HS-5 (cell line): ENCODE measurements around the gene LAMA1.

Experiments used
- DNase-seq: peaks from one replicate; pipeline ENCODE4 v3.0.0-alpha.2; 2012; ENCODE audit warnings: low read depth

LAMA1 gene

GRCh38 chr18:7112936-7113335, 4.7 kb downstream of the LAMA1 start:
- no peak for DNase-seq

- DNase-seq, result no peak
Measured at GRCh38 chr18:7111134-7111533, 6.5 kb downstream of the LAMA1 start.

GRCh38 chr18:7105943-7106342, 11.7 kb downstream of the LAMA1 start:
- DNase-seq, result no peak

- DNase-seq, result no peak
Measured at GRCh38 chr18:7105268-7105667, 12.3 kb downstream of the LAMA1 start.

- no peak for DNase-seq
Measured at GRCh38 chr18:7104649-7105048, 12.9 kb downstream of the LAMA1 start.

- DNase-seq, result no peak
Measured at GRCh38 chr18:7102131-7102530, 15.5 kb downstream of the LAMA1 start.

- DNase-seq, result no peak
Measured at GRCh38 chr18:7096838-7097237, 20.8 kb downstream of the LAMA1 start.

GRCh38 chr18:7094427-7094826, 23.2 kb downstream of the LAMA1 start:
- no peak for DNase-seq

- DNase-seq, result no peak
Measured at GRCh38 chr18:7090771-7091170, 26.8 kb downstream of the LAMA1 start.

- no peak for DNase-seq
Measured at GRCh38 chr18:7089369-7089768, 28.2 kb downstream of the LAMA1 start.

GRCh38 chr18:7084080-7085065, 33.2 kb downstream of the LAMA1 start:
- peak; percentile 42 for DNase-seq

GRCh38 chr18:7082671-7083070, 34.9 kb downstream of the LAMA1 start:
- DNase-seq, result no peak

GRCh38 chr18:7079231-7079630, 38.4 kb downstream of the LAMA1 start:
- DNase-seq, result no peak

GRCh38 chr18:7072593-7072992, 45.0 kb downstream of the LAMA1 start:
- no peak for DNase-seq

- no peak for DNase-seq
Measured at GRCh38 chr18:7071600-7071999, 46.0 kb downstream of the LAMA1 start.

- no peak for DNase-seq
Measured at GRCh38 chr18:7070466-7070865, 47.1 kb downstream of the LAMA1 start.

GRCh38 chr18:7068871-7069590, 48.6 kb downstream of the LAMA1 start:
- no peak for DNase-seq

GRCh38 chr18:7066965-7067555, 50.5 kb downstream of the LAMA1 start:
- DNase-seq, result no peak

- DNase-seq, result no peak
Measured at GRCh38 chr18:7065736-7066135, 51.9 kb downstream of the LAMA1 start.

- DNase-seq, result no peak
Measured at GRCh38 chr18:7064346-7064745, 53.3 kb downstream of the LAMA1 start.

GRCh38 chr18:7062811-7063210, 54.8 kb downstream of the LAMA1 start:
- no peak for DNase-seq

- DNase-seq, result no peak
Measured at GRCh38 chr18:7062236-7062635, 55.4 kb downstream of the LAMA1 start.

- DNase-seq, result no peak
Measured at GRCh38 chr18:7059276-7059675, 58.3 kb downstream of the LAMA1 start.
